Right lobe of liver (tissue), 6 donors: ENCODE results near the gene MSMP. TPM values are rescaled to one million over a fixed set of nuclear protein-coding genes. Genes with fewer than 3 reads are reported as not detected.
A peak's percentile ranks its signal among the peaks of the same experiment; 100 is the strongest.

Experiments
- ATAC-seq, 4 donors: fragments of 200-7000 bp; cut with Tn5 transposase; one replicate each; pipeline ENCODE4 v1.9.1; 2020; ENCODE audit warnings: mild to moderate bottlenecking in 4 of 4, moderate library complexity in 4 of 4
- DNase-seq, 3 donors: peaks; one replicate each; pipeline ENCODE4 v3.0.0-alpha.2; 2020
- H3K27ac ChIP-seq, 3 donors: fragments of 200-600 bp; one replicate each; pipeline ENCODE4 v1.8.0; 2022
- H3K27me3 ChIP-seq, 2 donors: fragments of 200-600 bp; one replicate each; pipeline ENCODE4 v1.8.0; 2022
- H3K36me3 ChIP-seq, 4 donors: fragments of 200-600 bp; sonication (generic) in 1 of 4; one replicate each; pipeline versions ENCODE4 v1.5.1 to v1.8.0; 2017 to 2022; ENCODE audit warnings: control low read depth in 1 of 4
- H3K4me1 ChIP-seq, 4 donors: fragments of 200-600 bp; sonication (generic) in 1 of 4; one replicate each; pipeline versions ENCODE4 v1.5.1 to v1.8.0; 2017 to 2022; ENCODE audit warnings: control low read depth in 1 of 4
- H3K4me3 ChIP-seq, 3 donors: fragments of 200-600 bp; one replicate each; pipeline ENCODE4 v1.8.0; 2022
- H3K9me3 ChIP-seq, 4 donors: fragments of 200-600 bp; sonication (generic) in 1 of 4; one replicate each; pipeline versions ENCODE4 v1.5.1 to v1.8.0; 2017 to 2022; ENCODE audit warnings: control low read depth in 1 of 4
- CTCF ChIP-seq, 4 donors: fragments of 200-600 bp in 3 of 4; fragments of 450-650 bp in 1 of 4; IDR thresholded peaks; one replicate each; pipeline versions ENCODE4 v1.5.1 to v1.8.0; 2016 to 2022; ENCODE audit warnings: antibody characterized with exemption in 4 of 4, mild to moderate bottlenecking in 2 of 4
- POLR2A ChIP-seq: fragments of 450-650 bp; IDR thresholded peaks from one replicate; pipeline ENCODE4 v1.6.1; 2017; ENCODE audit warnings: antibody characterized with exemption, mild to moderate bottlenecking
- WGBS: methylation state at CpG from one replicate; pipeline ENCODE4 v1.1.6; 2018; ENCODE audit warnings: low coverage, low lambda C conversion rate; ENCODE audit not compliant: insufficient coverage; ENCODE audit errors: missing lambda C conversion rate; 5-methylcytosine and 5-hydroxymethylcytosine counted together
- intact Hi-C, 2 donors: fragments of 100-400 bp; cut with DNase I; formaldehyde crosslinking; loops; one replicate each; pipeline versions ENCODE4 v1.11.2 to v1.14.1; 2022
- total RNA-seq, 6 experiments: library from RNA; depleted of rRNA in 2 of 6; stranded (reverse); fragments of >200 nt in 2 of 6; fragmentation: NEBNext Ultra II Directional in 3 of 6; extraction: Animal tissue kit (Norgen Biotek cat#: 25700) in 3 of 6; gene quantifications; one replicate each; pipeline versions ENCODE4 v1.1.0 to v1.2.4, GENCODE V29; 2016 to 2023
- donor health status: DM: no; HTN: yes; CAD: no.
- donor health status: DM: no; HTN: no; CAD: no.
- donor health status: DM: no; HTN: no; CAD: no.
- donor health status: DM: no; HTN: yes; CAD: no.
- donor health status: DM: no; HTN: yes; CAD: no.

MSMP gene
- total RNA-seq, 6 experiments from 2014 or later = not detected

- Histone ChIP-seq H3K27me3 (no peaks in the 10 kb centered on the region), H3K9me3 (no peaks in the 10 kb centered on the region), H3K4me1 (peaks cover 0 to 30% (median 14%) of the 10 kb centered on the region in 4 donors), H3K4me3 (peak overlapping the region; percentile 78 to 83 (median 82)), H3K27ac (peak overlapping the region in 2 of 3 donors; percentile 85 to 87), H3K36me3 (peaks cover 0 to 36% (median 14%) of the 10 kb centered on the region in 4 donors)
- TF ChIP-seq CTCF (IDR thresholded peaks at IDR 0.05) (no peak), POLR2A (no peak)
- ATAC-seq (no peak), DNase-seq (no peak)
- intact Hi-C loops = no loop called here
- WGBS = 0% methylated on average over 1 of the region's 4 CpGs
Observed at GRCh38 chr9:35750256-35750531, 3.9 kb downstream of the MSMP start.

GRCh38 chr9:35749515-35750255 lies 4.4 kb downstream of the MSMP start:
- Histone ChIP-seq H3K36me3 (peaks cover 0 to 39% (median 15%) of the 10 kb centered on the region in 4 donors), H3K4me3 (peak overlapping the region; percentile 78 to 83 (median 82)), H3K9me3 (no peaks in the 10 kb centered on the region), H3K4me1 (peaks cover 0 to 33% (median 15%) of the 10 kb centered on the region in 4 donors), H3K27ac (peak overlapping the region; percentile 68 to 87 (median 85)), H3K27me3 (no peaks in the 10 kb centered on the region)
- DNase-seq (peak; percentile 50 to 65 (median 59)), ATAC-seq (peak; percentile 23 to 35 (median 30))
- intact Hi-C loops = no loop called here
- TF ChIP-seq POLR2A (no peak), CTCF (IDR thresholded peaks at IDR 0.05) (no peak)
- 0% methylated on average over 13 of the region's 19 CpGs for WGBS

DNA sequence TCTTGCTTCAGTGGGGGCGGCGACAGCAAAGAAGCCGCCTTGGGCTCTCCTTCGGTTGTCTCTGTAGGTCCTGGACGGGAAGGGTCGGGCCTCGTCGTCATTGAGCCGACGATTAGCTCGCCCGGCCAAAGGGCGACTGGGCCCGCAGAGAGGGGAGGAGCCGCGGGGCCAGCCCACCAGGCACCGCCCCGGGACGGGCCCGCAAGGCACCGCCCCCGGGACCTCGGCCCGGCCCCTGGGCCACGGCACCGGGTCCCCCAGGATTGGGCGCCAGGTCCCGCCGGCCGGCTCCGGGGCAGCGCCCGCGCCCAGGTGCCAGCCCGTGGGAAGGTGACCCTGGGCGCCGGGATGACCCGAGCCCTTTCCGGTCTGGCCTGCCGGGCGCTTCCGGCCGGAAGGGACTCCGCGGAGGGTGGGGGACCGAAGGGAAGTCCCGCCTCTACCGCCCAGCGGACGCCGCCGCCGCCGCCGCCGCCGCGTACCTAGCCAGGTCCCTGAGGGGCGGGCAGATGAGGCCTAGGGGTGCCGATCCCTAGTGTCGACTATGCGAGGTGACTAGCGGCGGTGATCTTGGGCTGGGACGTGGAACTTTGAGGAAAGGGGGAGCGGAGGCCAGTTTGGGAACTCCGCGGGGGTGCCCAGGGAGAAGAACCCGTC lies 5.1 kb downstream of the MSMP start, which contains the start of the genes GBA2 and RGP1:
Gene GBA2 (minus strand): TSS at position 371 of the 657 bp plus-strand sequence. CDS start 524 bp downstream, outside the sequence.
Gene RGP1 (plus strand): TSS at position 430 of the 657 bp plus-strand sequence. CDS start 469 bp downstream, outside the sequence.
- Histone ChIP-seq H3K9me3 (no peaks in the 10 kb centered on the region), H3K4me1 (peaks cover 0 to 33% (median 15%) of the 10 kb centered on the region in 4 donors), H3K27ac (peak within 1 kb of the TSS; percentile 68 to 87 (median 85)), H3K27me3 (no peaks in the 10 kb centered on the region), H3K36me3 (peaks cover under 1 to 46% (median 20%) of the 10 kb centered on the region in 4 donors), H3K4me3 (peak within 1 kb of the TSS; percentile 78 to 83 (median 82))
- ATAC-seq (peak; percentile 84 to 94 (median 89)), DNase-seq (peak; percentile 93 to 94 (median 94))
- intact Hi-C loops = no loop called here
- no peak for TF ChIP-seq CTCF (IDR thresholded peaks at IDR 0.05)
- TF ChIP-seq POLR2A = peak; percentile 87
- 2% methylated on average over 13 of the region's 69 CpGs for WGBS

- 0% methylated on average over 9 of the region's 24 CpGs for WGBS
- intact Hi-C loops = no loop called here
- Histone ChIP-seq H3K4me1 (peaks cover 0 to 33% (median 15%) of the 10 kb centered on the region in 4 donors), H3K9me3 (no peaks in the 10 kb centered on the region), H3K27me3 (no peaks in the 10 kb centered on the region), H3K4me3 (peak overlapping the region; percentile 78 to 83 (median 82)), H3K36me3 (peaks cover 4 to 47% (median 23%) of the 10 kb centered on the region in 4 donors), H3K27ac (peak overlapping the region; percentile 68 to 87 (median 85))
- DNase-seq (no peak), ATAC-seq (peak in 1 of 4 donors; percentile 0)
- TF ChIP-seq CTCF (IDR thresholded peaks at IDR 0.05) (no peak), POLR2A (no peak)
Observed at GRCh38 chr9:35748242-35748857, 5.7 kb downstream of the MSMP start.
